ENCODE data around the gene GREB1.

Gene GREB1

GRCh38 chr2:11543337-11544216 lies 9.7 kb downstream of the GREB1 start:
- no peak for DNase-seq (ENCODE audit: low read depth)
- H3K4me3 ChIP-seq (ENCODE audit: low read depth, low read length), result no peak overlapping the region

DNA sequence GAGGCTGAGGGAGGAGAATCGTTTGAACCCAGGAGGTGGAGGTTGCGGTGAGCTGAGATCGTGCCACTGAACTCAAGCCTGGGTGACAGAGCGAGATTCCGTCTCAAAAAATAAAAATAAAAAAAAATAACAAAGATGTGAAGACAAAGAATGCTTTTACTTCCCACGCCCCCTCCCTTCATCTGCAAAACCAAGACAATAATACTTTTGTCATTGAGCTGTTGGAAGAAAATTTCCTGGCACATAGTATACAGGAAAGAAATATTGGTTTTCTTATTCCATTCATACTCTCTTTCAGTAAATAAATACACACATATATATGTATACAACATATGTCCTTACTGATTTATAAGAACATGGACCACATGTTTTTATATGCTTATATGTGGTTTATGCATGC lies 12.2 kb downstream of the GREB1 start:
- H3K4me3 ChIP-seq (ENCODE audit: low read depth, low read length), result no peak overlapping the region
- TF ChIP-seq, protein P1, sequence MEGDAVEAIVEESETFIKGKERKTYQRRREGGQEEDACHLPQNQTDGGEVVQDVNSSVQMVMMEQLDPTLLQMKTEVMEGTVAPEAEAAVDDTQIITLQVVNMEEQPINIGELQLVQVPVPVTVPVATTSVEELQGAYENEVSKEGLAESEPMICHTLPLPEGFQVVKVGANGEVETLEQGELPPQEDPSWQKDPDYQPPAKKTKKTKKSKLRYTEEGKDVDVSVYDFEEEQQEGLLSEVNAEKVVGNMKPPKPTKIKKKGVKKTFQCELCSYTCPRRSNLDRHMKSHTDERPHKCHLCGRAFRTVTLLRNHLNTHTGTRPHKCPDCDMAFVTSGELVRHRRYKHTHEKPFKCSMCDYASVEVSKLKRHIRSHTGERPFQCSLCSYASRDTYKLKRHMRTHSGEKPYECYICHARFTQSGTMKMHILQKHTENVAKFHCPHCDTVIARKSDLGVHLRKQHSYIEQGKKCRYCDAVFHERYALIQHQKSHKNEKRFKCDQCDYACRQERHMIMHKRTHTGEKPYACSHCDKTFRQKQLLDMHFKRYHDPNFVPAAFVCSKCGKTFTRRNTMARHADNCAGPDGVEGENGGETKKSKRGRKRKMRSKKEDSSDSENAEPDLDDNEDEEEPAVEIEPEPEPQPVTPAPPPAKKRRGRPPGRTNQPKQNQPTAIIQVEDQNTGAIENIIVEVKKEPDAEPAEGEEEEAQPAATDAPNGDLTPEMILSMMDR (IDR thresholded peaks at IDR 0.05; ENCODE audit: control insufficient read depth, extremely low read depth, insufficient read depth), result no peak
- DNase-seq (ENCODE audit: low read depth), result no peak

More at GRCh38 chr2:11543337-11544216, 9.7 kb downstream of the GREB1 start:
- TF ChIP-seq, protein P1 (IDR thresholded peaks at IDR 0.05; ENCODE audit: control insufficient read depth, extremely low read depth, insufficient read depth), result no peak

DNA sequence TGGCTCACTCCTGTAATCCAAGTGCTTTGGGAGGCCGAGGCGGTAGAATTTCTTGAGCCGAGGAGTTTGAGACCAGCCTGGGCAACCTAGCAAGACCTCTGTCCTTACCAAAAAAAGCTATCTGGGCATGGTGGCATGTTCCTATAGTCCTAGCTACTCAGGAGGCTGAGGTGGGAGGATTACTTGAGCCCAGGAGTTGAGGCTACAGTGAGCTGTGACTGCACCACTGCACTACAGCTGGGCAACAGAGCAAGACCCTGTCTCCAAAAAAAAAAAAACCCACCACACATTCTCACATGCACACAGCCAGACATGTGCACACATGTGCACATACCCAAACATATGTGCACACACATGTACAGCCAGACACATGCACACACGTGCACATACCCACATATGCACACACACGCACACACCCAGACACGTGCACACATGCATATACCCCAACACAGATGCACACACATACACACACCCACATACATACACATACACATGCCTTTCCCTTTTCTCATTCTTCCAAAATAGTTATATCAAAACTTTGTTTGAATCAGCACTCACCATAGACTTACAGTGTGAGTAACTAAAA lies 14.2 kb downstream of the GREB1 start:
- no peak overlapping the region for H3K4me3 ChIP-seq (ENCODE audit: low read depth, low read length)
- TF ChIP-seq, protein P1 (IDR thresholded peaks at IDR 0.05; ENCODE audit: control insufficient read depth, extremely low read depth, insufficient read depth), result no peak
- no peak for DNase-seq (ENCODE audit: low read depth)

DNA sequence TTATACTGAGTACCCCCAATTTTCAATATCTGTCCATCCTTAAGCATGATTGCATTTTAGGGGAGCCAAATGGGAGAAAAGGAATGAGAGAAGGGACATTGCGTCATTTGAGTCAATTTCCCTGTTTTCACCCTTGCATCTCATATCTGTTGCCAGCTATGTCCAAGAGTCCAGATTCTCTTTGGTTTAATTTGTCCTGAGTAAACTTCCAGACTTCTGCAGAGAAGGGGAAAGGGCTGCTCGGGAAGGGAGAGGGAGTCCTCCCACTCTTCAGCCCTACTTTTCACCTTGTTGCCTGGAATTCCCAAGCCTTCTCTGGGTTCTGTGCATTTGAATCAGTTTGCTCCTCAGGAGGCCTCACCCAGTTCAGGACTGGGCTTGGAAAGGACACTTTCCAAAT lies 16.5 kb downstream of the GREB1 start:
- TF ChIP-seq, protein P1 (IDR thresholded peaks at IDR 0.05; ENCODE audit: control insufficient read depth, extremely low read depth, insufficient read depth), result no peak
- DNase-seq (ENCODE audit: low read depth), result no peak
- no peak overlapping the region for H3K4me3 ChIP-seq (ENCODE audit: low read depth, low read length)

DNA sequence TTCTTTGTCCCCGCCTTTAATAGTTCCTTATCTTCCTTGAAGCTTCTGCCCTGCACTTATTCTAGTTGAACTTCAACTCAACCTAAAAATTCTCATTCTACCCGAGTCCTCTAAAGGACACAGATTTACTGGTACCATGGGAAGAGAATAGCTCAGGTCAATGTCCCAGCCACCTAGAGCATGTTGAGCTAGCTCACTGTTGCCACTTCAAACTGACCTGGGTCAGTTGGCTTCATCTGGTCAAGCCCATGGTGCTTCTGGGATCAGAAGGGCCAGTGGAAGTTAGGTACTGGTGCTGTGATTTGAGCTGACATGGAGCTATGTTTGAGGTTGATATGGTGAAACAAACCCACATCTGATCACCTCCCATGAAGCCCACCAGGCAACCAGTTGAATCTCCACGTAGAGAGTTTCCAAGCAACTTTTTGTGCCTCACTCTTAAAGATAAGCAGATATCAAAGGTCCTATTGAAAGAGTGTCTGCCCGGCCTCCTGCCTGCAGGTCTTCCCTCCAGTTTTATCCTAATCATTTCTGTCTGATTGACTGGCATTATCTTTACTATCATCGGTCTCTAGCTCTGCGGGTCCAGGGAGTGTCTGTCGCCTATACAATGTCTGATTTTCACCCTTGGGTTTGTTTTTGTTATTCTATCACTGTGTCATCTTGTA lies 17.2 kb downstream of the GREB1 start:
- no peak for DNase-seq (ENCODE audit: low read depth)
- no peak overlapping the region for H3K4me3 ChIP-seq (ENCODE audit: low read depth, low read length)
- TF ChIP-seq, protein P1 (IDR thresholded peaks at IDR 0.05; ENCODE audit: control insufficient read depth, extremely low read depth, insufficient read depth), result no peak

DNA sequence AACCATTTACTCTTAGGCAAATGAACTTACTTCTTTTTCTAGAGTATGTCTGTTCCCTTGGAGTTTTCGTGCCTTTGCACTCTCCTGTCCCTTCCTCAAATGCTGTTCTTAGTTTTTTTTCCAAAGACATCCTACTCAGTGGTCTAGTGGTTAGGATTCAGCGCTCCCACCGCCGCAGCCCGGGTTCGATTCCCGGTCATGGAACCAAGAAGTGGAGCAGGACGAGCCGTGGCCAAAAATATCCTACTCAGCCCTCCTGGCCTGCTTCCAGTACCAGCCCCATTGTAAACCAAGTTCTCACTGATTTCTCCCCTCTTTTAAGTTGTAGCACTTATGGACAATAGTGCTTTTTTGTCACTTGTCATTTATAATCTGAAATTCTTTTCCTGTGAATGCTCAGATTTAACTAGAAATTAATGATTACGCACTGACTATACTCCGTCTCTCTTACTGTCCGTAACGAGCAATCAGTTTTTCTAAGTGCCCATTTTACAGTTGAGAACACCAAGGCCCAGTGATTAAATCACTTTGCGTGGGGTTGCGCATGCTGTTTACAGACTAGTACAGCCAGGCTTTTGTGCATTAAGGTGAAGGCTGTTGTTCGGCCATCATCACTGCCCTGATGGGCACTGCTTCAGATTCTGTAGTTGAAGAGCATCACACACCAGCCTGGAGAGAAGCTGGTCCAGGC lies 17.9 kb downstream of the GREB1 start:
- TF ChIP-seq, protein P1 (IDR thresholded peaks at IDR 0.05; ENCODE audit: control insufficient read depth, extremely low read depth, insufficient read depth), result no peak
- DNase-seq (ENCODE audit: low read depth), result no peak
- no peak overlapping the region for H3K4me3 ChIP-seq (ENCODE audit: low read depth, low read length)

Data from LNCaP clone FGC (cell line).